Fibroblast of lung (primary cell): ENCODE data around the gene OCA2.
"Not testable (repeated sequence)": the region's sequence is repeated elsewhere in the genome, so short reads cannot be mapped to it uniquely, and the experiment has no call there.

Source experiments
- EZH2 ChIP-seq: IDR thresholded peaks from 2 replicates; pipeline ENCODE4 v1.5.1; 2012; ENCODE audit warnings: low read length, control low read depth, mild to moderate bottlenecking; ENCODE audit errors: missing control alignments
- TF ChIP-seq, protein P1 (sequence below), 2 donors: IDR thresholded peaks in 1 of 2; conservative IDR thresholded peaks in 1 of 2; 1 replicate in 1 of 2; 2 replicates in 1 of 2; pipeline ENCODE4 v1.5.1; 2011 to 2012; ENCODE audit warnings: low read length in 2 of 2, control low read depth in 1 of 2, inconsistent platforms in 1 of 2, low read depth in 1 of 2, mild to moderate bottlenecking in 1 of 2

DNA sequence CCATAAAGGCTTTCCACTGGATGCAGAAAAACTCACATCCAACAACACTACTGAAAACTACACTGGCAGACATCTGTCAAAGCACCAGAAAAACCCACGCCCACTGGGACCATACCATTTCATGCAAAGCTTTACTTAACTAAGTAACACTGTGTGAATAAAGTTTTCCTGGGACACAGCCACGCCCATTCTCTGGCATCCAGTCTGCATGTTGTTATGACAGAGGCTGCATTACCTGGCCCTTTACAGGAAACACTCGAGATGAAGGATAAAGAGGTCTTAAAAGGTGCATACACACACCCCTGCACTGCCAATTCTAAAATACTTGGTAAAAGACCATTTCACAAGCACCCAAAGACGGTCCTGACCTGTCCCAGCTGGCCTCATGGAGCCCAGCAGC, 46.3 kb upstream of the OCA2 start:
- TF ChIP-seq, protein P1, sequence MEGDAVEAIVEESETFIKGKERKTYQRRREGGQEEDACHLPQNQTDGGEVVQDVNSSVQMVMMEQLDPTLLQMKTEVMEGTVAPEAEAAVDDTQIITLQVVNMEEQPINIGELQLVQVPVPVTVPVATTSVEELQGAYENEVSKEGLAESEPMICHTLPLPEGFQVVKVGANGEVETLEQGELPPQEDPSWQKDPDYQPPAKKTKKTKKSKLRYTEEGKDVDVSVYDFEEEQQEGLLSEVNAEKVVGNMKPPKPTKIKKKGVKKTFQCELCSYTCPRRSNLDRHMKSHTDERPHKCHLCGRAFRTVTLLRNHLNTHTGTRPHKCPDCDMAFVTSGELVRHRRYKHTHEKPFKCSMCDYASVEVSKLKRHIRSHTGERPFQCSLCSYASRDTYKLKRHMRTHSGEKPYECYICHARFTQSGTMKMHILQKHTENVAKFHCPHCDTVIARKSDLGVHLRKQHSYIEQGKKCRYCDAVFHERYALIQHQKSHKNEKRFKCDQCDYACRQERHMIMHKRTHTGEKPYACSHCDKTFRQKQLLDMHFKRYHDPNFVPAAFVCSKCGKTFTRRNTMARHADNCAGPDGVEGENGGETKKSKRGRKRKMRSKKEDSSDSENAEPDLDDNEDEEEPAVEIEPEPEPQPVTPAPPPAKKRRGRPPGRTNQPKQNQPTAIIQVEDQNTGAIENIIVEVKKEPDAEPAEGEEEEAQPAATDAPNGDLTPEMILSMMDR (conservative IDR thresholded peaks at IDR 0.05 in 1 of 2, IDR thresholded peaks at IDR 0.05 in 1 of 2; ENCODE audit: low read depth in 1 of 2, low read length in 2 of 2): not testable (repeated sequence)
- TF ChIP-seq EZH2: not testable (repeated sequence)
